ENCODE results near the gene IRF4.

DNA sequence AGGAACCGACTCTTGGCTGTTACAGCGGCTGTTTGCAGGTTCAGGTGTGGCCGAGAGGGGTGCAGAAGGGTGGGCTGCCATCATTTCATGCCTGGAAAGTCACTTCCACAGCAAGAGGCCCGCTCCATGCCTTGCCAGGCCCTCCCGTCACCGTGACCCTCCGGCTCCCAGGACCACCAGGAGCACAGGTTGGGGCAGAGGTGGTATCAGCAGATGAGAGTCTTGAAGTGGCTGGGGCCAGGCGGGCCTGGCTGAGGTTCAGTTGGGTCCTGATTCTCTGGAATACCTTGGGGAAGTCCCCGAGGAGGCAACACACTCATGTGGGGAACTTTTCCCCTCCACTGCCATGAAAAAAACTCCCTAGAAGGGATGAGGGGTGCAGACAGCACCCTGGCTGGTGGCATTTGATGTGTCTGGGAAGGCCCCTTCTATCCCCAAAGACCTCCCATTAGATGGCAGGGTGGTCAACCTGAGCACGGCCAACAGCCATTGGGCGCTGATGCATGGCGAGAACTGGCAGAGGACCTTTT lies 34.2 kb upstream of the IRF4 start:
- no peak for TF ChIP-seq POLR2A (IDR thresholded peaks at IDR 0.05)
- TF ChIP-seq, protein P1, sequence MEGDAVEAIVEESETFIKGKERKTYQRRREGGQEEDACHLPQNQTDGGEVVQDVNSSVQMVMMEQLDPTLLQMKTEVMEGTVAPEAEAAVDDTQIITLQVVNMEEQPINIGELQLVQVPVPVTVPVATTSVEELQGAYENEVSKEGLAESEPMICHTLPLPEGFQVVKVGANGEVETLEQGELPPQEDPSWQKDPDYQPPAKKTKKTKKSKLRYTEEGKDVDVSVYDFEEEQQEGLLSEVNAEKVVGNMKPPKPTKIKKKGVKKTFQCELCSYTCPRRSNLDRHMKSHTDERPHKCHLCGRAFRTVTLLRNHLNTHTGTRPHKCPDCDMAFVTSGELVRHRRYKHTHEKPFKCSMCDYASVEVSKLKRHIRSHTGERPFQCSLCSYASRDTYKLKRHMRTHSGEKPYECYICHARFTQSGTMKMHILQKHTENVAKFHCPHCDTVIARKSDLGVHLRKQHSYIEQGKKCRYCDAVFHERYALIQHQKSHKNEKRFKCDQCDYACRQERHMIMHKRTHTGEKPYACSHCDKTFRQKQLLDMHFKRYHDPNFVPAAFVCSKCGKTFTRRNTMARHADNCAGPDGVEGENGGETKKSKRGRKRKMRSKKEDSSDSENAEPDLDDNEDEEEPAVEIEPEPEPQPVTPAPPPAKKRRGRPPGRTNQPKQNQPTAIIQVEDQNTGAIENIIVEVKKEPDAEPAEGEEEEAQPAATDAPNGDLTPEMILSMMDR (IDR thresholded peaks at IDR 0.05 in 4 of 5, conservative IDR thresholded peaks at IDR 0.05 in 1 of 5), result no peak

Measured in gastrocnemius medialis (tissue), 4 donors.